ENCODE data around the gene PRKD1.

- no peak for TF ChIP-seq POLR2A (IDR thresholded peaks at IDR 0.05)
- TF ChIP-seq, protein P1, sequence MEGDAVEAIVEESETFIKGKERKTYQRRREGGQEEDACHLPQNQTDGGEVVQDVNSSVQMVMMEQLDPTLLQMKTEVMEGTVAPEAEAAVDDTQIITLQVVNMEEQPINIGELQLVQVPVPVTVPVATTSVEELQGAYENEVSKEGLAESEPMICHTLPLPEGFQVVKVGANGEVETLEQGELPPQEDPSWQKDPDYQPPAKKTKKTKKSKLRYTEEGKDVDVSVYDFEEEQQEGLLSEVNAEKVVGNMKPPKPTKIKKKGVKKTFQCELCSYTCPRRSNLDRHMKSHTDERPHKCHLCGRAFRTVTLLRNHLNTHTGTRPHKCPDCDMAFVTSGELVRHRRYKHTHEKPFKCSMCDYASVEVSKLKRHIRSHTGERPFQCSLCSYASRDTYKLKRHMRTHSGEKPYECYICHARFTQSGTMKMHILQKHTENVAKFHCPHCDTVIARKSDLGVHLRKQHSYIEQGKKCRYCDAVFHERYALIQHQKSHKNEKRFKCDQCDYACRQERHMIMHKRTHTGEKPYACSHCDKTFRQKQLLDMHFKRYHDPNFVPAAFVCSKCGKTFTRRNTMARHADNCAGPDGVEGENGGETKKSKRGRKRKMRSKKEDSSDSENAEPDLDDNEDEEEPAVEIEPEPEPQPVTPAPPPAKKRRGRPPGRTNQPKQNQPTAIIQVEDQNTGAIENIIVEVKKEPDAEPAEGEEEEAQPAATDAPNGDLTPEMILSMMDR (IDR thresholded peaks at IDR 0.05): no peak
Observed at GRCh38 chr14:29832042-29832441, 95.6 kb downstream of the PRKD1 start.
